GM12878 (cell line): ENCODE measurements around the gene SCRN1. TPM values are rescaled to one million over a fixed set of nuclear protein-coding genes. Genes with fewer than 3 reads are reported as not detected.

ENCODE experiments used
- ATAC-seq: fragments of 200-7000 bp; cut with Tn5 transposase; 3 replicates; pipeline ENCODE4 v1.9.1; 2020; ENCODE audit warnings: mild to moderate bottlenecking, moderate library complexity
- BruUV-seq: library from RNA; stranded (reverse); fragments of 400-500 nt; replicated peaks from 2 replicates; lab custom pipeline; 2021; lab: Mats Ljungman, UMichigan
- CTCF ChIA-PET: fragments of 300-600 bp; sonication (Branson Sonifier 250); formaldehyde crosslinking; extraction: SDS; loops from one replicate; lab custom pipeline; 2021; ENCODE audit warnings: inconsistent platforms; lab: Yijun Ruan, JAX
- POLR2A ChIA-PET: fragments of 350-600 bp; formaldehyde crosslinking; extraction: SDS; loops from one replicate; lab custom pipeline; 2021; ENCODE audit warnings: inconsistent platforms; lab: Charles Lee
- RAD21 ChIA-PET: fragments of 300-600 bp; sonication (Branson Sonifier 250); formaldehyde crosslinking; loops from one replicate; lab custom pipeline; 2023; ENCODE audit warnings: antibody characterized with exemption; ENCODE audit not compliant: unreplicated experiment; lab: Charles Lee
- SMC1A ChIA-PET: fragments of 300-600 bp; sonication (Branson Sonifier 250); formaldehyde crosslinking; loops from one replicate; lab custom pipeline; 2023; ENCODE audit not compliant: unreplicated experiment, uncharacterized antibody; lab: Charles Lee
- DNase-seq: peaks from one replicate; pipeline ENCODE4 v3.0.0-alpha.2; 2011; ENCODE audit warnings: low read depth, low spot score
- FAIRE-seq: peaks from 3 replicates; lab custom pipeline; 2011; peaks lifted over from hg19 to GRCh38; lab: Jason Lieb, UNC
- H2AFZ ChIP-seq: 2 replicates; pipeline ENCODE4 v1.6.0; 2011; ENCODE audit warnings: low read depth, low read length, control low read depth; ENCODE audit not compliant: control insufficient read depth
- H3K27ac ChIP-seq: 2 replicates; pipeline ENCODE4 v1.5.1; 2011; ENCODE audit warnings: control low read depth; ENCODE audit not compliant: control insufficient read depth, insufficient read depth
- H3K27me3 ChIP-seq, 2 experiments: replicated peaks in 1 of 2; 2 replicates each; pipeline versions ENCODE4 v1.6.0 to v1.6.1; 2011; ENCODE audit warnings: low read length in 1 of 2; ENCODE audit not compliant: control insufficient read depth in 2 of 2, insufficient read depth in 2 of 2
- H3K36me3 ChIP-seq, 2 experiments: 2 replicates each; pipeline ENCODE4 v1.5.1; 2011; ENCODE audit warnings: low read length in 1 of 2; ENCODE audit not compliant: control insufficient read depth in 2 of 2, insufficient read depth in 2 of 2
- H3K4me1 ChIP-seq: 2 replicates; pipeline ENCODE4 v1.6.1; 2011; ENCODE audit warnings: mild to moderate bottlenecking, low read length, moderate library complexity, mixed read lengths; ENCODE audit not compliant: control insufficient read depth, insufficient read depth
- H3K4me2 ChIP-seq: 2 replicates; pipeline ENCODE4 v1.6.0; 2011; ENCODE audit warnings: control low read depth; ENCODE audit not compliant: control insufficient read depth, insufficient read depth
- H3K4me3 ChIP-seq: fragments of 200-600 bp; sonication (generic); 2 replicates; pipeline ENCODE4 v1.5.1; 2016
- H3K79me2 ChIP-seq: 2 replicates; pipeline ENCODE4 v1.6.0; 2011; ENCODE audit warnings: low read length; ENCODE audit not compliant: control insufficient read depth, insufficient read depth
- H3K9ac ChIP-seq: 2 replicates; pipeline ENCODE4 v1.8.0; 2011; ENCODE audit warnings: low read length, control low read depth, mixed read lengths; ENCODE audit not compliant: control insufficient read depth, insufficient read depth
- H3K9me3 ChIP-seq: replicated peaks from 3 replicates; pipeline ENCODE4 v1.5.1; 2011; ENCODE audit warnings: mild to moderate bottlenecking, low read length; ENCODE audit not compliant: control insufficient read depth, insufficient read depth
- H4K20me1 ChIP-seq: 2 replicates; pipeline ENCODE4 v1.6.0; 2011; ENCODE audit not compliant: control insufficient read depth, insufficient read depth
- CBFB ChIP-seq: IDR thresholded peaks from 2 replicates; pipeline ENCODE4 v1.6.1; 2016; ENCODE audit warnings: antibody characterized with exemption, low read depth
- DPF2 ChIP-seq: fragments of 450-650 bp; IDR thresholded peaks from 2 replicates; pipeline ENCODE4 v1.6.1; 2017; ENCODE audit warnings: mild to moderate bottlenecking
- LARP7 ChIP-seq: fragments of 450-650 bp; IDR thresholded peaks from 2 replicates; pipeline ENCODE4 v1.6.1; 2017; ENCODE audit warnings: mild to moderate bottlenecking
- NFYA ChIP-seq: IDR thresholded peaks from 2 replicates; pipeline ENCODE4 v1.6.1; 2011; ENCODE audit warnings: low read depth, mild to moderate bottlenecking, low read length, improper control_type of control experiment, borderline replicate concordance
- PML ChIP-seq: IDR thresholded peaks from 2 replicates; pipeline ENCODE4 v1.6.1; 2012; ENCODE audit warnings: low read length, inconsistent platforms
- RB1 ChIP-seq: fragments of 450-650 bp; formaldehyde crosslinking; IDR thresholded peaks from 2 replicates; pipeline ENCODE4 v1.6.1; 2017; ENCODE audit warnings: mild to moderate bottlenecking, borderline replicate concordance
- SMARCA5 ChIP-seq: fragments of 450-650 bp; IDR thresholded peaks from 2 replicates; pipeline ENCODE4 v1.6.1; 2017; ENCODE audit warnings: mild to moderate bottlenecking
- ZNF274 ChIP-seq: IDR thresholded peaks from one replicate; pipeline ENCODE4 v1.8.0; 2011; ENCODE audit not compliant: insufficient read length, insufficient read depth
- WGBS: methylation state at CpG from one replicate; pipeline ENCODE4 v1.1.6; 2016; ENCODE audit warnings: low lambda C conversion rate; ENCODE audit not compliant: insufficient replicate concordance, insufficient coverage; ENCODE audit errors: missing lambda C conversion rate; 5-methylcytosine and 5-hydroxymethylcytosine counted together
- in situ Hi-C: fragments of 300-500 bp; cut with MboI; formaldehyde crosslinking; loops from 9 replicates; pipeline ENCODE4 v1.14.3; 2018; ENCODE audit warnings: mixed read lengths
- intact Hi-C: fragments of 100-400 bp; cut with micrococcal nuclease; formaldehyde crosslinking; loops from one replicate; pipeline ENCODE4 v1.14.2; 2022; ENCODE audit not compliant: unreplicated experiment
- polyA plus RNA-seq, 11 experiments: library from polyadenylated mRNA; depleted of rRNA in 4 of 11; unstranded in 6 of 11; stranded (reverse) in 5 of 11; fragments of >200 nt; fragmentation: Nextera tagmentation in 4 of 11; fragmentation: Illumina TruSeq in 1 of 11; extraction: Ambion mirVana in 4 of 11; extraction: Trizol in 1 of 11; gene quantifications; 1 replicate in 1 of 11; 2 replicates in 10 of 11; pipeline versions ENCODE4 v1.2.1 to v1.2.3, GENCODE V29; 2011 to 2016; ENCODE audit warnings: inconsistent platforms in 2 of 11, missing spikeins in 2 of 11, low read depth in 1 of 11
- total RNA-seq, 4 experiments: library from RNA; depleted of rRNA in 3 of 4; stranded (reverse); fragments of >200 nt in 3 of 4; fragmentation: Illumina TruSeq in 1 of 4; extraction: Trizol in 1 of 4; gene quantifications; 2 replicates each; pipeline versions ENCODE4 v1.2.1 to v1.2.3, GENCODE V29; 2013 to 2021
- TF ChIP-seq, protein P1 (sequence below): IDR thresholded peaks from 2 replicates; pipeline ENCODE4 v1.6.1; 2012; ENCODE audit warnings: improper control_type of control experiment, low read depth, low read length; ENCODE audit not compliant: insufficient replicate concordance
- TF ChIP-seq, protein P2 (sequence below): IDR thresholded peaks from 2 replicates; pipeline ENCODE4 v1.6.1; 2012; ENCODE audit warnings: low read depth, low read length, improper control_type of control experiment

SCRN1 gene
- total and polyA plus RNA-seq, 10 of the 15 experiments (the other 5 are each of a cell fraction or from before 2014, with no cell fraction given) = 11.1 to 67.6 (median 41.7) TPM

DNA sequence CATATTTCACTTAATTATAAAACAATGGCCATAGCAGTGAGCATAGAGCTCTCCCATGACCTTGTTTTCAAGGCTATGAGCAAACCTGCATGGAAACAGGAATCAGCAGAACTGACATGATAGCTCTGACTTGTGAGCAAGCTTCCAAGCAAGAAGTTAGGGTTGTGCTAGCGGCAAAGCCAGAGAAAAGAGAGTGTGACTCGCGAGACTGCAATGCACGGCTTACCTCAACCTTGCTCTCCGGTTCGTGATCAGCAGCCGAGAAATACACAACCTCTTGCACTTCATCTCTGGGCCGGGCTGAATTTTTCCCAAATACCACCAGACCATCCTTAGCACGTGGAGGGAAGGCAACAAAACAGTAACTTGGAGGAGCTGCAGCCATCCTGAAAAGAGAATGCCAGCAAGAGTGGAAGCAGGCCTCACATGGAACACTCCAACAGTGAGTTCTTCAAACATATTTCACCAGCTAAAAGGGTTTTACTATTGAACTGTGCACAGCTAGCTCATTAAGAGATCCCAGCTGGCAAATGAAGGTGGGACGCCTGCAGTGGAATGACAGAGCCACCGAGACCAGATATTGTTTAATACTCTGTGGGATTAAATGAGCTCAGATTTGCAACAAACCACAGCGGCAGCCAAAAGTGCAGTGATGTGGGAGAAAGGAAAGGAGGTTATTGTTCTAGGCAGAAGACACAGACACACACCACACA lies 20.8 kb downstream of the SCRN1 start:
- TF ChIP-seq LARP7 (no peak), RB1 (no peak), PML (no peak), ZNF274 (no peak), SMARCA5 (no peak)
- H3K27ac ChIP-seq = no peak overlapping the region
- intact Hi-C loops = no loop called here
- CTCF ChIA-PET = interaction anchor here (1.1 to 2.2 kb wide), 3 partner anchors 8 to 92 kb away, joined by 3 to 7 read pairs (median 3); no protein-coding TSS in a partner anchor
- H3K9ac ChIP-seq = no peak overlapping the region
- H3K4me2 ChIP-seq = no peak overlapping the region
- no peak for ATAC-seq
- over 99% methylated on average over 12 of the region's 12 CpGs for WGBS
- DNase-seq = no peak
- RAD21 ChIA-PET = no interaction called here
- H3K27me3 ChIP-seq = no peaks in the 10 kb centered on the region
- no peaks in the 10 kb centered on the region for H4K20me1 ChIP-seq
- no peaks in the 10 kb centered on the region for H3K9me3 ChIP-seq
- POLR2A ChIA-PET = no interaction called here
- FAIRE-seq = no peak
- SMC1A ChIA-PET = interaction anchor here (0.6 to 2.4 kb wide), 7 partner anchors 12 to 107 kb away, joined by 3 to 7 read pairs (median 3); no protein-coding TSS in a partner anchor
- H3K79me2 ChIP-seq = peaks cover 11% of the 10 kb centered on the region
- H3K4me3 ChIP-seq = no peak overlapping the region
- H3K36me3 ChIP-seq = peaks cover 4 to 18% of the 10 kb centered on the region in 2 experiments; a peak in 3 of 4 replicates
- no TSS peak for BruUV-seq
- H3K4me1 ChIP-seq = no peaks in the 10 kb centered on the region
- in situ Hi-C loops = no loop called here
- H2AFZ ChIP-seq = no peak overlapping the region

DNA sequence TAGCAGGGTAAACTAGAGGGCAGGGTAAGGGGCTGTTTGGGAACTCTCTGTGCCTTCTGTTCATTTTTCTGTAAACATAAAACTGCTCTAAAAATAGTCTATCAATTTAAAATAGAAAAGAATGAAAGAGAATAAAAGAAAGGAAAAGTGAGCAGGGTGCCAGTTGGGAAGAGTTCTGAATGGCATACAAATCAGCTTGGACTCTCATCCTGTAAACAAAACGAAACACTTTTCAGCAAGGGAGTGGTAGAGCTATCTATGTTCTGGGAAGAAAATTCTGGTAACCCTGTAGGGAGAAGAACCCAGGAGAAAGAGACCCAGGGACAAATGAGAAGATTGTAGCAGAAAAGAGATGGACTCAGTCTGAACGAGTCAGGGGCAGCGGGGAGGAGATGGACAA lies 24.6 kb downstream of the SCRN1 start:
- ChIA-PET SMC1A (interaction anchor here (1.3 kb wide), 1 partner anchor 16 kb away, joined by 3 read pairs; no protein-coding TSS in a partner anchor), RAD21 (no interaction called here), POLR2A (no interaction called here), CTCF (interaction anchor here (1.3 to 1.4 kb wide), 3 partner anchors 10 to 97 kb away, joined by 3 to 5 read pairs (median 3); no protein-coding TSS in a partner anchor)
- BruUV-seq = no TSS peak
- Histone ChIP-seq H3K36me3 (peaks cover 4 to 18% of the 10 kb centered on the region in 2 experiments; a peak in 3 of 4 replicates), H3K27ac (no peak overlapping the region), H3K79me2 (no peaks in the 10 kb centered on the region), H3K9ac (no peak overlapping the region), H4K20me1 (no peaks in the 10 kb centered on the region), H3K4me1 (no peaks in the 10 kb centered on the region), H3K4me2 (no peak overlapping the region), H3K4me3 (no peak overlapping the region), H2AFZ (no peak overlapping the region), H3K9me3 (no peaks in the 10 kb centered on the region), H3K27me3 (no peaks in the 10 kb centered on the region)
- no peak for ATAC-seq
- no peak for DNase-seq
- TF ChIP-seq, protein P1, sequence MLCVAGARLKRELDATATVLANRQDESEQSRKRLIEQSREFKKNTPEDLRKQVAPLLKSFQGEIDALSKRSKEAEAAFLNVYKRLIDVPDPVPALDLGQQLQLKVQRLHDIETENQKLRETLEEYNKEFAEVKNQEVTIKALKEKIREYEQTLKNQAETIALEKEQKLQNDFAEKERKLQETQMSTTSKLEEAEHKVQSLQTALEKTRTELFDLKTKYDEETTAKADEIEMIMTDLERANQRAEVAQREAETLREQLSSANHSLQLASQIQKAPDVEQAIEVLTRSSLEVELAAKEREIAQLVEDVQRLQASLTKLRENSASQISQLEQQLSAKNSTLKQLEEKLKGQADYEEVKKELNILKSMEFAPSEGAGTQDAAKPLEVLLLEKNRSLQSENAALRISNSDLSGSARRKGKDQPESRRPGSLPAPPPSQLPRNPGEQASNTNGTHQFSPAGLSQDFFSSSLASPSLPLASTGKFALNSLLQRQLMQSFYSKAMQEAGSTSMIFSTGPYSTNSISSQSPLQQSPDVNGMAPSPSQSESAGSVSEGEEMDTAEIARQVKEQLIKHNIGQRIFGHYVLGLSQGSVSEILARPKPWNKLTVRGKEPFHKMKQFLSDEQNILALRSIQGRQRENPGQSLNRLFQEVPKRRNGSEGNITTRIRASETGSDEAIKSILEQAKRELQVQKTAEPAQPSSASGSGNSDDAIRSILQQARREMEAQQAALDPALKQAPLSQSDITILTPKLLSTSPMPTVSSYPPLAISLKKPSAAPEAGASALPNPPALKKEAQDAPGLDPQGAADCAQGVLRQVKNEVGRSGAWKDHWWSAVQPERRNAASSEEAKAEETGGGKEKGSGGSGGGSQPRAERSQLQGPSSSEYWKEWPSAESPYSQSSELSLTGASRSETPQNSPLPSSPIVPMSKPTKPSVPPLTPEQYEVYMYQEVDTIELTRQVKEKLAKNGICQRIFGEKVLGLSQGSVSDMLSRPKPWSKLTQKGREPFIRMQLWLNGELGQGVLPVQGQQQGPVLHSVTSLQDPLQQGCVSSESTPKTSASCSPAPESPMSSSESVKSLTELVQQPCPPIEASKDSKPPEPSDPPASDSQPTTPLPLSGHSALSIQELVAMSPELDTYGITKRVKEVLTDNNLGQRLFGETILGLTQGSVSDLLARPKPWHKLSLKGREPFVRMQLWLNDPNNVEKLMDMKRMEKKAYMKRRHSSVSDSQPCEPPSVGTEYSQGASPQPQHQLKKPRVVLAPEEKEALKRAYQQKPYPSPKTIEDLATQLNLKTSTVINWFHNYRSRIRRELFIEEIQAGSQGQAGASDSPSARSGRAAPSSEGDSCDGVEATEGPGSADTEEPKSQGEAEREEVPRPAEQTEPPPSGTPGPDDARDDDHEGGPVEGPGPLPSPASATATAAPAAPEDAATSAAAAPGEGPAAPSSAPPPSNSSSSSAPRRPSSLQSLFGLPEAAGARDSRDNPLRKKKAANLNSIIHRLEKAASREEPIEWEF = no peak
- TF ChIP-seq CBFB = no peak
- no peak for TF ChIP-seq NFYA
- TF ChIP-seq DPF2 = no peak
- TF ChIP-seq, protein P2, sequence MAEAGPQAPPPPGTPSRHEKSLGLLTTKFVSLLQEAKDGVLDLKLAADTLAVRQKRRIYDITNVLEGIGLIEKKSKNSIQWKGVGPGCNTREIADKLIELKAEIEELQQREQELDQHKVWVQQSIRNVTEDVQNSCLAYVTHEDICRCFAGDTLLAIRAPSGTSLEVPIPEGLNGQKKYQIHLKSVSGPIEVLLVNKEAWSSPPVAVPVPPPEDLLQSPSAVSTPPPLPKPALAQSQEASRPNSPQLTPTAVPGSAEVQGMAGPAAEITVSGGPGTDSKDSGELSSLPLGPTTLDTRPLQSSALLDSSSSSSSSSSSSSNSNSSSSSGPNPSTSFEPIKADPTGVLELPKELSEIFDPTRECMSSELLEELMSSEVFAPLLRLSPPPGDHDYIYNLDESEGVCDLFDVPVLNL = no peak
- intact Hi-C loops (no loop called here), in situ Hi-C loops (no loop called here)
- FAIRE-seq = no peak
- 80% methylated on average over 3 of the region's 3 CpGs for WGBS
